ENCODE data around the gene EFCC1.

Gene EFCC1

DNA sequence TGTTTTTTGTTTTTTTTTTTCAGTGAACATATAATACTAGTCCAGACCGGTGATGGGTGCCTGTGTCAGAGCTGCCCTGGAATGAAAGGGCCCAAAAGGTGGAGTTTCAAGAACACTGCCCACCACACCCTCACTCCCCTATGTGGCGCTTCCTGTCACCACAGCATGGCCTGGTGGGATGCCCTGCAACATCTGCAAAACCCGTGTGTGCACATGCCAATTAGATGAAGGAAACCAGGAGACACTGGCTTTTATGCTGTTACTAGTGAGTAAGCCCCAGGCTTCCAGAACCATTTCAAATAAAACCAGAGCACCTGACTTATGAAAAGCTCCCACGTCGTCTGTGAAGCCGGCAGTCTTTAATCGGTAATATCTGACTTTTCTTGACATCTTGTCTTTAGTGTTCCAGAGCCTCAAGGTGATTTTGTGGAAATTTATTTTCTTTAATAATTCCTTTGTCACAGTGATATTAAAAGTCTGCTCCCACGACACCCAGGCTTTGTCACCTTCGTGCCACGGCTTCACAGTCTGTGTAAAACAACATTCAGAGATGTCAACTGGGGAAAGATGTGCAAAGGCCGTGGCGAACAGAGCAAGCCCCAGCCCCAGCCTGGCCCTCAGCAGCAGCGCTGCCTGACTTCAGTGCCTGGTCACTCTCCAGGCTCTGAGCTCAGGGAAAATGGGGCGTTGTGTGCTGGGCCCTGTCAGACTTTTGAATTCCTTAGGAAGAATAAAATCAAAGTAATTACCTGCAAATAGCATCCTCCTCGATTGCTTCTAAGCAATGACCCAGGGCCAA lies 13.6 kb upstream of the EFCC1 start:
- no peak overlapping the region for H3K4me3 ChIP-seq (ENCODE audit: low read length)
- TF ChIP-seq ZNF274 (IDR thresholded peaks at IDR 0.05; ENCODE audit: low read depth, low read length) = no peak

DNA sequence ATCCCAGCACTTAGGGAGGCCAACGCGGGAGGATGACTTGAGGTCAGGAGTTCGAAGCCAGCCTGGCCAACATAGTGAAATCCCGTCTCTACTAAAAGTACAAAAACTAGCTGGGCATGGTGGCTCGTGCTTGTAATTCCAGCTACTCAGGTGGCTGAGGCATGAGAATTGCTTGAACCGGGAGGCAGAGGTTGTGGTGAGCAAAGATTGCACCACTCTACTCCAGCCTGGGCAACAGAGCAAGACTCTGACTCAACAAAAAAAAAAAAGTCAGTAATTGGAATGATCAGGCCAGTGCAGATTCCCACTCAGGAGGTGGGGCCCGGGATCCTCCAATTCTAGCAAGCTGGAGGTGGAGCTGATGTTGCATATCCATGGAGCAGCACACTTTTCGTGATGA lies 12.8 kb upstream of the EFCC1 start:
- H3K4me3 ChIP-seq (ENCODE audit: low read length) = no peak overlapping the region
- TF ChIP-seq ZNF274 (IDR thresholded peaks at IDR 0.05; ENCODE audit: low read depth, low read length) = no peak

DNA sequence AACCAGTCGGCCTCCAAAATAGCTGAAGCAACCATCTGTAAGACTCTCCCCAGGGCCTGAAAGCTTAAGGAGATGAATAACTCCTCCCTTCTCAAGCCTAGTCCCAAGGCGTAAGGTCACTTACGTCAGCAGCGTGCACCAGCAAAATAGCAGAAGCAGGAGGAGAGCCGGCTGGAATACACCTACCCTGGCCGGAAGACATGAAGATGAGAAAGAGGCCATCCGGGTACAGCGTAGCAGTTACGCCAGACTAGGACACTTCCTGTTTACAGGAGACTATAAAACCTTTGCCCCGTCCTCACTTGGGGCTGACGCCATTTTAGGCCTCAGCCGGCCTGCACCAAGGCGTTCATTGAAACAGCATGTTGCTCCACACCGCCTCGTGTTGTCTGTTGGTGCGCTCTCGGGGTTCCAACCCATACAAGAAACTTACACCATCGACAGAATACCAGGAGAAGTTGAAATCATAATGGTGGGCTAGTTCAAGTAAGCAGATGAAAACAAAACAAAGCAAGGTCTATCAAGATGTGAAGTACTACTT lies 9.7 kb upstream of the EFCC1 start:
- H3K4me3 ChIP-seq (ENCODE audit: low read length) = no peak overlapping the region
- no peak for TF ChIP-seq ZNF274 (IDR thresholded peaks at IDR 0.05; ENCODE audit: low read depth, low read length)

DNA sequence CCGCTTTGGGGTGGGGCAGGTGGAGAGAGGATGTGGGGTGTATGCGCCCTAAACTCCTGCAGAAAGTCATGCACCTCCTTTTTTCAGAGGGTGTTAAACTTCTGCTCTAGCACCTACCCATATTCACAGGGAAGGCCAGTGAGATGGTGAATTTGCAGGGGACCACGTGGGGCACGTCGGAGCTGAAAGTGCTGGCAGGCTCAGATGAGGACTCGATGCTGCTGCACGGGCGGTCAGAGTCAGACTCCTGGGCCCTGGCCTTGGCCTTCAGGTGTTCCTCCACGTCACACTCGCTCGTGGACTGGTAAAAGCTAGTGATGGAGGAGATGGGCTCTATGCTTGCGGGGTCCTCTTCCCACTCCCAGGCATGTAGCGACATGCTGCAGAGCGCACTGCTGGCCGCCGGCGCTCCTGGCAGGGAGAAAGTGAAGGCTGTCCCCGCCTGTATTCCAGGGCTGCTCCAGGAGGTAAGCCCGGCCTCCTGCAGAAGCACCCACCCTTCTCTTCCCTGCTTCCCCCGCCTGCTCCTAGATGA lies 8.1 kb upstream of the EFCC1 start:
- no peak for TF ChIP-seq ZNF274 (IDR thresholded peaks at IDR 0.05; ENCODE audit: low read depth, low read length)
- H3K4me3 ChIP-seq (ENCODE audit: low read length) = no peak overlapping the region

DNA sequence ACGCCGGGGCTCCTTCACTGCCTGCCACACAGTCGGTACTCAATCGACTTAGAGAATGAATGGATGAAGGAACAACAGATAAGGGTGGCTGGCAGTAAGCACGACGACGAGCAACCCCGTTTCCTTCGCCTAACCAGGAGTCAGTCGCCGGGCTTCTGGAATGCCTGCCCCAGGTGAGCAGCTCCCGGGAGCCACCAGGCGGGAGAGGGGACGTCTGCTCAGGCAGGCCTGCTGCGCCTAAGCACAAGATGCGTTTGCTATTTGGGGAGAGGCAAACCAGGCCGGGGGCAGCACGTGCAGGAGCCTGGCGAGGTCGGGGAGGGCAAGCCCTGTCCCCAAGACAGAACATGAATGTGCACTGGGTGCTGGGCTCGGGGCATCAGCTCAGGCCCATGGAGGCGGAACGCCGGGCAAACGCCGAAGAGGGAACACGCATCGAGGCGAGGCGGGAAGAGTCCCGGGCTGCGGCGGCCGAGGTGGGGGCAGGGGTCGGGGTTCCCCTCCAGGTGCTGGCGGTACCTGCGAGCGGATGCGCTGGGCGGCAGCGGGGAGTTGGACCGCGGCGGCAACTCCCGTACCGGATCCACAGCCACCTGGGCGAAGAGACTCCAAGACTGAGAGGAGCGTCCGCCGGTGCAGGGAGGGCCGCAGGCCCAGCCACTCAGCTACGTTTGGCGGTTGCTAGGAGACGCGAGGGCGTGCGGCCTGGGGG lies 7.5 kb upstream of the EFCC1 start, which contains the start of gene CFAP92:
Gene CFAP92 (minus strand): TSS at position 616 of the 712 bp plus-strand sequence. CDS start 772 bp downstream, outside the sequence.
- H3K4me3 ChIP-seq (ENCODE audit: low read length) = no peak within 1 kb of the TSS; the same call in 1 of the 2 replicates

DNA sequence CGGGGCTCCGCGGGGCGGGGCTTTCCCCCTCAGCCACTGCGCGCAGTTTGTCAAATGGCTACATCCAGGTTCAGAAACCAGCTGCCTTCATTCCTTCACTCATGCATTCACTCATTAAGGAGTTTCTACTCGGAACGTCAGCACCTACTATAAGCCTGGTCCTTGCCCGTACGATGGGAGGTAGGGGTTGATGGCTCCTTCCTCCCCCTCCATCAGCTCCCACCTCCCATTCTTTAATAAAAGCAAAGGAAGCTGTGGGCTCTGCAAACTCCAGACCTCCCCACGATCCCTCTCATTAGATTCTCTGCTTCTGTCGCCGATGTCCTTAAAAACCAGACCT lies 7.0 kb upstream of the EFCC1 start:
- TF ChIP-seq ZNF274 (IDR thresholded peaks at IDR 0.05; ENCODE audit: low read depth, low read length) = no peak
- H3K4me3 ChIP-seq (ENCODE audit: low read length) = no peak overlapping the region; the same call in 1 of the 2 replicates

More for the DNA sequence above, 7.5 kb upstream of the EFCC1 start, which contains the start of gene CFAP92:
- TF ChIP-seq ZNF274 (IDR thresholded peaks at IDR 0.05; ENCODE audit: low read depth, low read length) = no peak

DNA sequence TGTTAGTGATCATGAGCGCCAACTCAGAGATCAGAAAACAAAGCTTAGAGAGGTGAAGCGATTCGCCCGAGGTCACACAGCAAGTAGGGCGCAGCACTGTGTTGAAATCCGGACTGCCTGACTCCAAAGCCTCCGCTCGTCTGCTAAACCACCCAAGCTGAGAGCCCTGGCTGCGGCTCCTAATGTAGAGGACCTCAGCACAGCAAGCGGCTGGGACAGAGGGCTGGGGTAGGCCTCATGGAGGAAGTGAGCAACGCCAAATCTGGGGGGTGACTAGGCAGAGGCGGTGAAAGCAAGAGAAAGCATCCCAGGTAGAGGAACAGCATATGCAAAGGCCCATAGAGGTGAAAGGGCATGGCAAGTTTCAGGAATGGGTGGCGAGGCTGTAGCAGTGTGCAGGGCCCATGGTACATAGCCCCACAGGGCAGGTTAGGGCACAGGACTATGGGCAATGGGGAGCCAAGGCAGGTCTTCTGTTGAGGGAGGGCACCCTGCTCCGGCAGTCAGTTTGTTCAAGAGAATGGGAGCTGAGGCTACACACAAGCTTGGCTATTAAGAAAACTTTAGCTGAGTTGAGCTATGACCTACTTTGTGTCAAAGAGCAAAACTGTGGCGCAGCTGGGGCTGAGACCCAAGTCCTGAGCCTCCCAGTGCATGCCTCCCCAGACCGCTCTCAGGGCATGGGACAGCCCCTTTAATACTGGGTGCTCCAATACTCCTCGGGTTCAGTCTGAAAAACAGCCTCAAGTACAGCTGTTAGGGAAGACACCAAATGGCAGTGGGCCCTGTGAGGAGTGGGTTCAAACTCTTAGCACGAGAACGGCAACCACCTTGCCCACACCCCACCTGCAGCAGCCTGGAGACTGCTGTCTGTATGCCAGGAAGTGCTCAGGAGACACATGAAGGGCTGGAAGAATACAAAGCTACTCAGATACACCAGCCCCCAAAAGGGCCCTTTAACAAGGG lies 6.2 kb upstream of the EFCC1 start:
- no peak for TF ChIP-seq ZNF274 (IDR thresholded peaks at IDR 0.05; ENCODE audit: low read depth, low read length)

DNA sequence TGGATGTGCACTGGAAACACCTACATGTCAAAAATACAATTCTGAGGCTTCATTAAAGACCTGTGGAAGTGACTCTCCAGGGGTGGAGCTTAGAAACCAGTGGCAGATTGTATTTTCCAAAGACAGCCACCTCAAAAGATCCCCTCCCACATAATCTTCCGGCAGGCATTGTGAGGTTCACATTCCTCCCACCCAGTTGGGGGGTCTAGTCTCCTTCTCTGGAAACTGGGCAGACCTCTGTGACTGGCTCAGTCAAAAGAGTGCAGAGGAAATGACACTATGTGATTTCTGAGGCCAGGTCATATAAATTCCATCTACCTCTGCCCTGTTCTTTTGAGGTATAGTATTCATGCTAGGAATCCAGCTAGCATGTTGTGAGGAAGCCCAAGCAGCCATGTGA lies 5.4 kb upstream of the EFCC1 start:
- no peak for TF ChIP-seq ZNF274 (IDR thresholded peaks at IDR 0.05; ENCODE audit: low read depth, low read length)
- no peak overlapping the region for H3K4me3 ChIP-seq (ENCODE audit: low read length)

More for the DNA sequence above, 6.2 kb upstream of the EFCC1 start:
- H3K4me3 ChIP-seq (ENCODE audit: low read length) = no peak overlapping the region

DNA sequence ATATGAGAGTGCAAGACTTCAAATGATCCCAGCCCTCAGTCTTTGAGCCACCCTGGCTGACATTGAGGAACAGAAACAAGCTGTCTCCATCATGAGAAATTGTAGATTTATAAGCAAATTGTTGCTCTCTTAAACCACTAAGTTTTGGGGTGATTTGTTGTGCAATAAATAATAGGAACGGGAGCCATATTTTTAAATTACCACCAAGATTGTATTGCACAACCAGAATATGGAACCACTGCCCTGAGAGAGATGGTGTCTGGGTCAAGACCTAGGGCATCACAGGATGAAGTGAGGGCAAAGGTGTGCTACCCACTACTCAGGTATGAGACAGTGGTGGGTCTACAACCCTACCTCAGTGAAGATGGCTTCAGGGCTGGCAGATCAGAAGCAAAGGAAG lies 4.9 kb upstream of the EFCC1 start:
- no peak overlapping the region for H3K4me3 ChIP-seq (ENCODE audit: low read length)
- no peak for TF ChIP-seq ZNF274 (IDR thresholded peaks at IDR 0.05; ENCODE audit: low read depth, low read length)

DNA sequence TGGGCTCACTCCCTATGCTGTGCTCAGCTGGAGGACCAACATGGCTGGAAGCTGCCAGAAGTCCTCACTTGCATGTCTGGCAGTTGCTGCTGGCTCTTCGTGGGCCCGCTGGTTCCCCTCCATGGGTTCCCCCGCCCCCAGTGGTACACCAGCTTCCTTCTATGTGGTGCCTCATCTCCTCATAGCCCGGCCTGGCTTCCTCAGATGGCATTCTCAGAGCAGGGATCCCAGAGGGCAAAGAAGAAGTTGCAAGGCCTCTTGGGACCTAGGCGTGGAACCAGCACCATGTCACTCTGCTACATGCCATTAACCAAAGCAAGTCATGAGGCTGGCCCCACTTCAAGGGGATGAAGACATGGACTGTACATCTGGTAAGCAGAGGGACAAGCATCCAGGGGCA lies 4.4 kb upstream of the EFCC1 start:
- H3K4me3 ChIP-seq (ENCODE audit: low read length) = no peak overlapping the region
- no peak for TF ChIP-seq ZNF274 (IDR thresholded peaks at IDR 0.05; ENCODE audit: low read depth, low read length)

DNA sequence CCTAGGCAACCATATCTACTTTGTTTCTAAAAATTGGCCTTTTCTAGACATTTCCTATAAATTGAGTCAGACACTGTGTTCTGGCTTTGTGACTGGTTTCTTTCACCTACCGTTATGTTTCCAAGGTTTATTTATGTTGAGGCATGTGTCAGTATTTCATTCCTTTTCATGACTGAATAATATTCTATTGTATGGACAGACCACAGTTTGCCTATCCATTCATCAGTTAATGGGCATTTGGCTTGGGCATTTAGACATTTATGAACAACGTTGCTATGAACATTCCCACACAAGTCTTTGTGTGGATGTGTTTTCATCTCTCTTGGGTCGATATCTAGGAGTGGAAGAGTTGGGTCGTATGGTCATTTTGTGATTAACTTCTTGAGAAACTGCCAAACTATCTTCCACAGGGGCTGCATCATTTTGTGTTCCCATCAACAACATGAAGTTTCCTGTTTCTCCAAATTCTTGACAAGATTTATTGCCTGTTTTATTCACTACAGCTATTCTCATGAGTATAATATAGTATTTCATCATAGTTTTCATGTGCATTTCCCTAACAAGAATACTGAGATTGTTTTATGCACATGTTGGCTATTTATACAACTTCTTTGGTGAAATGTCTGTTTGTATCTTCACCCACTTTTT lies 3.5 kb upstream of the EFCC1 start:
- no peak for TF ChIP-seq ZNF274 (IDR thresholded peaks at IDR 0.05; ENCODE audit: low read depth, low read length)
- no peak overlapping the region for H3K4me3 ChIP-seq (ENCODE audit: low read length)

DNA sequence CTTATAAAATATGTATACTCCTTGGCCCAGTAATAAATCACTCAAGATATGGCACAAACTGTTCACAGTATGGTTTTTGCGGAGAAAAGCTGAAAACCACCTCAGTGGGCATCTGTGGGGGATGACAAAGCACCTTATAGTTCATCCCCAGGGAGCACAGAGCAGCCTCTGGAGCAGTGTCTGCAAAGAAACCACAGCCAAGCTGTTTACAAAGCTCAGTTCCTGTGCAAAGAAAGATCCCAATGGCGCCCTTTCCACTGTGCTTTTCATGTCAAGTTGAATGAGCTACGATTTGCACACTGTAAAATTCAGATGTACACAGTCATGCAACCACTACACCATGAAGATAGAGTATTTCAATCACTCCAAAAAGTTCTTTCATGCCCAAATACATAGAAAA lies 2.5 kb upstream of the EFCC1 start:
- no peak overlapping the region for H3K4me3 ChIP-seq (ENCODE audit: low read length)
- TF ChIP-seq ZNF274 (IDR thresholded peaks at IDR 0.05; ENCODE audit: low read depth, low read length) = no peak

DNA sequence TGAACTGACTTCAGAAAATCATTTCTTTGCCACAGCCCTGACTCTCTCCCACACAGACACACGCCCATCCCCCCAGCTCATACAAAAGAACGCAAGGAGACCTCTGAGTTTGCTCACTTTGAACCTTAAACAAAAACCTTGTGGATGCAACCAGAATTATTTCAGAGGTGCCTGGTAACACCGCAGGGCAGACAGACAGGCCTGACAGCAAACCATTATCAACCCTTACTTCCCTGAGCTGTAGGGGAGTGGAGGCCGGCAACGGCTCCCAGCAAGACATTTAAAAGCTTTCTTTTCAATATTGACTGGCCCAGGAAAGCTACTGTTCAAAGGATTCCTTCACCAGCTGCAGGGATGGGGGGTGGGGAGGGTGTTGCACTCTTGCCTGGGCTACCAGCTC lies 2.0 kb upstream of the EFCC1 start:
- no peak for TF ChIP-seq ZNF274 (IDR thresholded peaks at IDR 0.05; ENCODE audit: low read depth, low read length)
- no peak overlapping the region for H3K4me3 ChIP-seq (ENCODE audit: low read length)
